Hepatocyte (in vitro differentiated cells): Measurements from ENCODE around the gene NDUFB10. TPM values are rescaled to one million over a fixed set of nuclear protein-coding genes. Genes with fewer than 3 reads are reported as not detected.
"Not testable (repeated sequence)": the region's sequence is repeated elsewhere in the genome, so short reads cannot be mapped to it uniquely, and the experiment has no call there.

ENCODE experiments used
- DNase-seq: peaks from one replicate; pipeline ENCODE4 v3.0.0-alpha.2; 2016; ENCODE audit warnings: low spot score
- H2AFZ ChIP-seq: fragments of 200-600 bp; sonication (generic); 2 replicates; pipeline ENCODE4 v1.6.0; 2016; ENCODE audit warnings: antibody characterized with exemption, mild to moderate bottlenecking
- H3K27ac ChIP-seq: fragments of 200-600 bp; sonication (generic); 2 replicates; pipeline ENCODE4 v1.5.1; 2016; ENCODE audit warnings: mild to moderate bottlenecking
- H3K27me3 ChIP-seq: fragments of 200-600 bp; sonication (generic); 2 replicates; pipeline ENCODE4 v1.6.1; 2016
- H3K36me3 ChIP-seq: fragments of 200-600 bp; sonication (generic); replicated peaks from 2 replicates; pipeline ENCODE4 v1.5.1; 2016; ENCODE audit warnings: low read depth; ENCODE audit not compliant: insufficient read depth
- H3K4me1 ChIP-seq: fragments of 200-600 bp; sonication (generic); 2 replicates; pipeline ENCODE4 v1.5.1; 2016; ENCODE audit warnings: mild to moderate bottlenecking, moderate library complexity; ENCODE audit not compliant: insufficient read depth
- H3K4me2 ChIP-seq: fragments of 200-600 bp; sonication (generic); 2 replicates; pipeline ENCODE4 v1.6.0; 2016
- H3K4me3 ChIP-seq: fragments of 200-600 bp; sonication (generic); 2 replicates; pipeline ENCODE4 v1.5.1; 2016; ENCODE audit warnings: mild to moderate bottlenecking
- H3K79me2 ChIP-seq: fragments of 200-600 bp; sonication (generic); 2 replicates; pipeline ENCODE4 v1.6.0; 2017; ENCODE audit warnings: mild to moderate bottlenecking
- H3K9me2 ChIP-seq: fragments of 200-600 bp; sonication (generic); replicated peaks from 2 replicates; pipeline ENCODE4 v1.6.0; 2017; ENCODE audit warnings: mild to moderate bottlenecking; ENCODE audit not compliant: insufficient read depth
- H3K9me3 ChIP-seq: fragments of 200-600 bp; sonication (generic); 2 replicates; pipeline ENCODE4 v1.5.1; 2016; ENCODE audit warnings: low read depth, mild to moderate bottlenecking
- H4K20me1 ChIP-seq: fragments of 200-600 bp; sonication (generic); 2 replicates; pipeline ENCODE4 v1.6.0; 2016; ENCODE audit warnings: mild to moderate bottlenecking; ENCODE audit not compliant: insufficient read depth, poor library complexity, severe bottlenecking
- EZH2 ChIP-seq: fragments of 200-600 bp; sonication (generic); IDR thresholded peaks from 2 replicates; pipeline ENCODE4 v1.6.1; 2016; ENCODE audit warnings: antibody characterized with exemption, mild to moderate bottlenecking, borderline replicate concordance
- EZH2phosphoT487 ChIP-seq: fragments of 200-600 bp; sonication (generic); IDR thresholded peaks from one replicate; pipeline ENCODE4 v1.6.1; 2018; ENCODE audit warnings: antibody characterized with exemption, mild to moderate bottlenecking, low read depth, moderate library complexity; ENCODE audit not compliant: unreplicated experiment, severe bottlenecking
- WGBS: methylation state at CpG from one replicate; pipeline ENCODE4 v1.1.6; 2016; ENCODE audit warnings: low lambda C conversion rate; ENCODE audit errors: missing lambda C conversion rate; 5-methylcytosine and 5-hydroxymethylcytosine counted together
- polyA plus RNA-seq: library from polyadenylated mRNA; unstranded; fragments of >200 nt; fragmentation: Nextera tagmentation; extraction: Ambion mirVana; gene quantifications from 2 replicates; pipeline ENCODE4 v1.2.1, GENCODE V29; 2016
- total RNA-seq: library from RNA; depleted of rRNA; stranded (reverse); fragments of >200 nt; gene quantifications from 2 replicates; pipeline ENCODE4 v1.2.3, GENCODE V29; 2014
- TF ChIP-seq, protein P1 (sequence below): fragments of 200-600 bp; sonication (generic); IDR thresholded peaks from 2 replicates; pipeline ENCODE4 v1.5.1; 2016; ENCODE audit warnings: antibody characterized with exemption, mild to moderate bottlenecking; ENCODE audit not compliant: poor library complexity

NDUFB10 gene
- total and polyA plus RNA-seq, 2 experiments from 2014 or later = 234 to 244 TPM

DNA sequence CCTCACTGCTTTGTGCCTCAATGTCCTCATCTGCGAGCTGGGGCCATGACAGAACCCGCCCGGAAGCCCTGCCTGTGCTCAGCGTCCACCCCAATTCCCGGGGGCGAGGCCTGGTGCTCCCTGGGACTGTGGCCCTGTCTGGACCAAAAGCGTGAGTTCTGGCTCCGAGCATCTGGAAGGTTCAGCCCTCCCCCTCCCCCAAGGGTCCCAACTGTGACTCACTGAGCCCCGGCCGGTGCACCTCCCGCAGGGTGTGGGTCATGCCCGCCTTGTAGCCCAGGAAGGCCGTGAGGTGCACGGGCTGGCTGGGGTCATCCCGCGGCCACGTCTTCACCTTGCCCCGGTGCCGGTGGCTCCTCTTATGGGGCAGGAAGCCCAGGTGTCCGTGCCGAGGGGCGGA, 5.6 kb upstream of the NDUFB10 start:
- TF ChIP-seq, protein P1, sequence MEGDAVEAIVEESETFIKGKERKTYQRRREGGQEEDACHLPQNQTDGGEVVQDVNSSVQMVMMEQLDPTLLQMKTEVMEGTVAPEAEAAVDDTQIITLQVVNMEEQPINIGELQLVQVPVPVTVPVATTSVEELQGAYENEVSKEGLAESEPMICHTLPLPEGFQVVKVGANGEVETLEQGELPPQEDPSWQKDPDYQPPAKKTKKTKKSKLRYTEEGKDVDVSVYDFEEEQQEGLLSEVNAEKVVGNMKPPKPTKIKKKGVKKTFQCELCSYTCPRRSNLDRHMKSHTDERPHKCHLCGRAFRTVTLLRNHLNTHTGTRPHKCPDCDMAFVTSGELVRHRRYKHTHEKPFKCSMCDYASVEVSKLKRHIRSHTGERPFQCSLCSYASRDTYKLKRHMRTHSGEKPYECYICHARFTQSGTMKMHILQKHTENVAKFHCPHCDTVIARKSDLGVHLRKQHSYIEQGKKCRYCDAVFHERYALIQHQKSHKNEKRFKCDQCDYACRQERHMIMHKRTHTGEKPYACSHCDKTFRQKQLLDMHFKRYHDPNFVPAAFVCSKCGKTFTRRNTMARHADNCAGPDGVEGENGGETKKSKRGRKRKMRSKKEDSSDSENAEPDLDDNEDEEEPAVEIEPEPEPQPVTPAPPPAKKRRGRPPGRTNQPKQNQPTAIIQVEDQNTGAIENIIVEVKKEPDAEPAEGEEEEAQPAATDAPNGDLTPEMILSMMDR = no peak
- no peak for TF ChIP-seq EZH2phosphoT487
- TF ChIP-seq EZH2 = no peak
- H3K9me3 ChIP-seq = no peaks in the 10 kb centered on the region
- no peak overlapping the region for H3K4me2 ChIP-seq
- no peak overlapping the region for H2AFZ ChIP-seq
- no peaks in the 10 kb centered on the region for H4K20me1 ChIP-seq
- no peaks in the 10 kb centered on the region for H3K79me2 ChIP-seq
- no peak overlapping the region for H3K4me3 ChIP-seq
- H3K4me1 ChIP-seq = no peaks in the 10 kb centered on the region
- H3K27ac ChIP-seq = no peak overlapping the region
- no peaks in the 10 kb centered on the region for H3K9me2 ChIP-seq
- DNase-seq = peak; percentile 3
- 97% methylated on average over 22 of the region's 22 CpGs for WGBS
- no peaks in the 10 kb centered on the region for H3K36me3 ChIP-seq
- H3K27me3 ChIP-seq = no peaks in the 10 kb centered on the region

DNA sequence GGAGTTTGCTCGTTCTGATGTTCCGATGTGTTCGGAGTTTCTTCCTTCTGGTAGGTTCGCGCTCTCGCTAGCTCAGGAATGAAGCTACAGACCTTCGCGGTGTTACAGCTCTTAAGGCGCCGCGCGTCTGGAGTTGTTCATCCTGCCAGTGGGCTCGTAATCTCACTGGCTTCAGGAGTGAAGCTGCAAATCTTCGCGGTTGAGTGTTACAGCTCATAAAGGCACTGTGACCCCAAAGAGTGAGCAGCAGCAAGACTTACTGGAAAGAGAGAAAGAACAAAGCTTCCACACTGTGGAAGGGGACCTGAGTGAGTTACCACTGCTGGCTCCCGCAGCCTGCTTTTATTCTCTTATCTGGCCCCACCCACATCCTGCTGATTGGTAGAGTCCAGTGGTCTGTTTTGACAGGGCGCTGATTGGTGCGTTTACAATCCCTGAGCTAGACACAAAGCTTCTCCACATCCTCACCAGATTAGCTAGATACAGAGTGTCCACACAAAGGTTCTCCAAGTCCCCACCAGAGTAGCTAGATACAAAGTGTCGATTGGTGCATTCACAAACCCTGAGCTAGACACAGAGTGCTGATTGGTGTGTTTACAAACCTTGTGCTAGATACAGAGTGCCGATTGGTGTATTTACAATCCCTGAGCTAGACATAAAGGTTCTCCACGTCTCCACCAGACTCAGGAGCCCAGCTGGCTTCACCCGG, 1.8 kb upstream of the NDUFB10 start:
- H3K36me3 ChIP-seq, H3K4me3 ChIP-seq, H3K9me3 ChIP-seq, H3K4me2 ChIP-seq, H3K9me2 ChIP-seq, H2AFZ ChIP-seq, H3K27me3 ChIP-seq, H3K27ac ChIP-seq, DNase-seq, H3K4me1 ChIP-seq: not testable (repeated sequence)
- peaks cover 12% of the 10 kb centered on the region for H4K20me1 ChIP-seq
- WGBS = 95% methylated on average over 21 of the region's 22 CpGs
- peaks cover 14% of the 10 kb centered on the region for H3K79me2 ChIP-seq

DNA sequence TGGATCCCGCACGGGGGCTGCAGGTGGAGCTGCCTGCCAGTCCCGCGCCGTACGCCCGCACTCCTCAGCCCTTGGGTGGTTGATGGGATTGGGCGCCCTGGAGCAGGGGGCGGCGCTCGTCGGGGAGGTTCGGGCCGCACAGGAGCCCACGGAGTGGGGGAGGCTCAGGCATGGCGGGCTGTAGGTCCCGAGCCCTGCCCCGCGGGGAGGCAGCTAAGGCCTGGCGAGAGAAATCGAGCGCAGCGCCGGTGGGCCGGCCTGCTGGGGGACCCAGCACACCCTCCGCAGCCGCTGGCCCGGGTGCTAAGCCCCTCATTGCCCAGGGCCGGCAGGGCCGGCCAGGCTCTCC, 1.2 kb upstream of the NDUFB10 start:
- Histone ChIP-seq H4K20me1 (peaks cover 16% of the 10 kb centered on the region), H3K79me2 (peaks cover 19% of the 10 kb centered on the region)
- H3K4me1 ChIP-seq, H3K27ac ChIP-seq, H3K27me3 ChIP-seq, H3K9me2 ChIP-seq, H3K4me3 ChIP-seq, H3K36me3 ChIP-seq, H3K9me3 ChIP-seq, DNase-seq, H2AFZ ChIP-seq, H3K4me2 ChIP-seq: not testable (repeated sequence)
- 94% methylated on average over 19 of the region's 30 CpGs for WGBS

DNA sequence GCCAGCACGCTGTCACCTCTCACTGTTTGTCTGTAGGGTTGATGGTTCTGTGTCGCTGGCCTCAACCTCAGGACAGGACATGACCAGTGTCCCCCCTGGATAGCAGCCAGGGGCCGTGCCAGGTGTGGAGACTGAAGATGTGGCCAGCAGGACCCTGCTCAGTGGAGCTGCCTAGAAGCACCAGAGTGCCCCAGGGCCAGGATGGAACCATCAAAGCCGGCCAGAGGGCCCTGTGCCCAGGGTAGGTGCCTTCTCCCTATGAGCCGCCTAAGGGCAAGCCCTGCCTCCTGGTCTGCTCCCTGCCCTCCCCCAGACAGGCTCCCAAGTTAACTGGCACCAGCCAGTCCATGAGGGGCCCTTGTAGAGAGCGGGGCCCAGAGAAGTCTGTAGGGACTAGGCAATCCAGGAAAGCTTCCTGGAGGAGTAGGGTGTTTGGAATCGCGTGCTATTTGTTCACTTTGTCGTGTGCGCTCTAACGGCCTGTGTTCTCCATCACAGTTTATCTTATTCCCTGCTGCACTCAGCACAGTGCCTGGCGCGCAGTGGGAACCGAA, 546 bp upstream of the NDUFB10 start:
- H2AFZ ChIP-seq = peak overlapping the region; percentile 66
- no peaks in the 10 kb centered on the region for H3K9me2 ChIP-seq
- peaks cover 26% of the 10 kb centered on the region for H3K79me2 ChIP-seq
- peak overlapping the region; percentile 24 for H3K27ac ChIP-seq
- no peaks in the 10 kb centered on the region for H3K9me3 ChIP-seq
- no peak for TF ChIP-seq EZH2phosphoT487
- TF ChIP-seq, protein P1 = no peak
- no peak for TF ChIP-seq EZH2
- no peak overlapping the region for H3K4me3 ChIP-seq
- peaks cover 23% of the 10 kb centered on the region for H4K20me1 ChIP-seq
- H3K36me3 ChIP-seq = no peaks in the 10 kb centered on the region
- DNase-seq = no peak
- peak overlapping the region; percentile 85 for H3K4me2 ChIP-seq
- WGBS = 60% methylated on average over 14 of the region's 14 CpGs
- H3K27me3 ChIP-seq = no peaks in the 10 kb centered on the region
- H3K4me1 ChIP-seq = peaks cover 13% of the 10 kb centered on the region
